ENCODE measurements around the gene TXLNB.
"Not testable (repeated sequence)": the region's sequence is repeated elsewhere in the genome, so short reads cannot be mapped to it uniquely, and the experiment has no call there.

DNA sequence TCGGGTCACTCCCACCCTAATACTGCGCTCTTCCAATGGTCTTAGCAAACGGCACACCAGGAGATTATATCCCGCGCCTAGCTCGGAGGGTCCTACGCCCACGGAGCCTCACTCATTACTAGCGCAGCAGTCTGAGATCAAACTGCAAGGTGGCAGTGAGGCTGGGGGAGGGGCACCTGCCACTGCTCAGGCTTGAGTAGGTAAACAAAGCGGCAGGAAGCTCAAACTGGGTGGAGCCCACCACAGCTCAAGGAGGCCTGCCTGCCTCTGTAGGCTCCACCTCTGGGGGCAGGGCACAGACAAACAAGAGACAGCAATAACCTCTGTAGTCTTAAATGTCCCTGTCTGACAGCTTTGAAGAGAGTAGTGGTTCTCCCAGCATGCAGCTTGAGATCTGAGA is 81.0 kb downstream of the TXLNB start:
- TF ChIP-seq, protein P1, sequence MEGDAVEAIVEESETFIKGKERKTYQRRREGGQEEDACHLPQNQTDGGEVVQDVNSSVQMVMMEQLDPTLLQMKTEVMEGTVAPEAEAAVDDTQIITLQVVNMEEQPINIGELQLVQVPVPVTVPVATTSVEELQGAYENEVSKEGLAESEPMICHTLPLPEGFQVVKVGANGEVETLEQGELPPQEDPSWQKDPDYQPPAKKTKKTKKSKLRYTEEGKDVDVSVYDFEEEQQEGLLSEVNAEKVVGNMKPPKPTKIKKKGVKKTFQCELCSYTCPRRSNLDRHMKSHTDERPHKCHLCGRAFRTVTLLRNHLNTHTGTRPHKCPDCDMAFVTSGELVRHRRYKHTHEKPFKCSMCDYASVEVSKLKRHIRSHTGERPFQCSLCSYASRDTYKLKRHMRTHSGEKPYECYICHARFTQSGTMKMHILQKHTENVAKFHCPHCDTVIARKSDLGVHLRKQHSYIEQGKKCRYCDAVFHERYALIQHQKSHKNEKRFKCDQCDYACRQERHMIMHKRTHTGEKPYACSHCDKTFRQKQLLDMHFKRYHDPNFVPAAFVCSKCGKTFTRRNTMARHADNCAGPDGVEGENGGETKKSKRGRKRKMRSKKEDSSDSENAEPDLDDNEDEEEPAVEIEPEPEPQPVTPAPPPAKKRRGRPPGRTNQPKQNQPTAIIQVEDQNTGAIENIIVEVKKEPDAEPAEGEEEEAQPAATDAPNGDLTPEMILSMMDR (IDR thresholded peaks at IDR 0.05) = not testable (repeated sequence)
- TF ChIP-seq POLR2AphosphoS5 (IDR thresholded peaks at IDR 0.05) = not testable (repeated sequence)

Data from upper lobe of left lung (tissue), 4 donors.